ENCODE measurements around the gene ILDR2.

Gene ILDR2

GRCh38 chr1:166920561-166921475, 54.5 kb downstream of the ILDR2 start:
- peak; percentile 41 for DNase-seq

DNA sequence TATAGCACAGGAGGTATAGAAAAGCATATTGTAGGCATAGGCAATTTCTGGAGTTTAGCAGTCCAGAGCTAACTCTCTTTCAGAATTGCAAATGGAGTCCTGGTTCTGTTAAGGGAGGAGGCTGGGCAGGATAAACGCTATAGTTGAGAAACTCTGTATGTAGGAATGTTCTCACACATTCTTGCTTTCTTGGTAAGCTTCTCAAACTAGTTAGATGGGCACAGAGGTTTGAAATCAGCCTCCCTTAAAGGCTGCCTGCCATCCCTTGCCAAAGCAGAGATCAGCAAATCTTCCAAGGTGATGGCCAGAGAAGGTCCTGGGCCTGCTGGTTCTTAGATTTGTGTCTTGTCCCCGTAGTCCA, 56.4 kb downstream of the ILDR2 start:
- DNase-seq = no peak

- no peak for DNase-seq
Observed at GRCh38 chr1:166918088-166918955, 57.0 kb downstream of the ILDR2 start.

- no peak for DNase-seq
Observed at GRCh38 chr1:166915941-166916340, 59.4 kb downstream of the ILDR2 start.

- DNase-seq = no peak
Observed at GRCh38 chr1:166915042-166915441, 60.3 kb downstream of the ILDR2 start.

GRCh38 chr1:166914111-166914510, 61.2 kb downstream of the ILDR2 start:
- DNase-seq = no peak

GRCh38 chr1:166911624-166912023, 63.7 kb downstream of the ILDR2 start:
- no peak for DNase-seq

DNA sequence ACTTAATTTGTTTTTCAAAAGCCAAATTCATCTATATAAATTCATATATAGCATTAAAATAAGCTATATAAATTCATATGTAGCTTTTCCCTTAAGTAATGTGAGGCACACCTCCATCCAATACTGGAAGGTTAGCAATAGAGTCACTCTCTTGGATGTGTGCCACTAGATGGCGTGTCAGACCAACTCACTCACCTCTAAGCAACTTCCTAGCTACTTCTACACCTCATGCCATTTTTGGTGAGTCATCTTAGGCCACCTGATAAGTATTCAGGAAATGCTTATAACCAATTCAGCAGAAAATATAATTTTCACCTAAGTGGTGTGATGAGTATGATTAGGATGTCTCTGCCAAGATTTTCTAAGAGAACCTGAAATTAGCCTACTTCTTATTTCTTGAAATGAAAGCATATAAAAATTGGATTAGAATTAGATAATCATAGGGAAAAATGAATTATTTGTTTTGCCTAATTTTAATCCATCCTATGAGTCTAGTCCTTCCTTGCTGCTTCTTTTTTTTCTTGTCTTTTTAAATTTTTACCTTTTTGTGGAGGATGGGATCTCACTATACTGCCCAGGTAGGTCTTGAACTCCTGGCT, 64.8 kb downstream of the ILDR2 start:
- DNase-seq = peak; percentile 92

- DNase-seq = no peak
Observed at GRCh38 chr1:166908942-166909341, 66.4 kb downstream of the ILDR2 start.

DNA sequence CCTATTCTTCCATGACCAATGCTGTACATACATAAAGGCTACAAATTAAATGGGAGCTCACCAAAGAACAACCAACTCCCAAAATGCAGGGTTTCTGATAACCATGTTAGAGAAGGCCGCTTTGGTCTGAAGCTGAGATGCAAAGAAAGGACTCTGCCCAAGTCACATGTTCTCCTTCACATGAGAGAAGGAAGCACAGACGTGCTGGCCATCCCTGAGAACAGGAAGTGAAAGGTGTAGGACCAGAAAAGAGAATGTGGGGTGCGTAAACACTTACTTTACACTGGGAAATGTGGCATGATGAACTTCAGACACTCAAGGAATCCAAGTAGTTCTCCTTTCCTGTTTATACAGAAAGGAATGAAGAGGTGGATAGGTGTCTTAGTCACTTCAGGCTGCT, 67.6 kb downstream of the ILDR2 start:
- DNase-seq = no peak

DNA sequence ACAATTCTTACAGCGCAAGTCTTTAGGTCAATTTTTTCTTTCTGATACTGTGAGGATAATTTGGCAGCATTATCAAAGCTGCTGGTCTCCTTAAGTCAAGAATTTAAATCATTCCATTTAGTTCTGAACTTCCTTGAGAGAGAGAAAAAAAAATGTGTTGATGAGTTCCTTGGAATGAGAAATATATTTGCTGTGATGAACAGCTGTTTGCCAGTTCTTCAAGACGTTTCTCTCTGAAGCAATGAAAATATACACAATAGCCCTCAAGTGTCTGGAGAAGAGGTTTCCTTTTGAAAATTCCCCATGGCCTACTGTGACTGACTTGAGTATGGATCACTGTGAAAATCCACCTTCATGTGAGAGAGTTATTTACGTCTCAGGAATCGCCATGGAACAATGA, 68.3 kb downstream of the ILDR2 start:
- no peak for DNase-seq

DNA sequence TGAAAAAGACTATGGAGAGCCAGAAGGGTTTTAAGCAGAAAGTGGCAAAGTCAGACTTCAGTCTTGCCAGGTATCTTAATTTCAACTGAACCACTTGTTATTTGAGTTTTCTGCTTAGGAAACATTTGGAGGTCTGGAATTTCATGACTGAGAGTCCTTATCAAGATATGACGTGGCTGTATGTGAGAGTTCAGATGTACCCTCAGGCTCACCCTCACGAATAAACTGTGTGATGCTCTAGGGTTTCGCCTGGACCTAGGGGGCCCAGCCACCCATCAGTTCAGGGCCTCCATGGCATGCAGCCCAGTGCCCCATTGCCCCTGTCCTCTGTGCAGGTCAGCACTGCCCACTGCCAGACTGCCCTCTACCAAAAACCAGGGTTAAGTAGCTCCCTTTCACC, 68.7 kb downstream of the ILDR2 start:
- no peak for DNase-seq

- no peak for DNase-seq
Observed at GRCh38 chr1:166905900-166906299, 69.4 kb downstream of the ILDR2 start.

DNA sequence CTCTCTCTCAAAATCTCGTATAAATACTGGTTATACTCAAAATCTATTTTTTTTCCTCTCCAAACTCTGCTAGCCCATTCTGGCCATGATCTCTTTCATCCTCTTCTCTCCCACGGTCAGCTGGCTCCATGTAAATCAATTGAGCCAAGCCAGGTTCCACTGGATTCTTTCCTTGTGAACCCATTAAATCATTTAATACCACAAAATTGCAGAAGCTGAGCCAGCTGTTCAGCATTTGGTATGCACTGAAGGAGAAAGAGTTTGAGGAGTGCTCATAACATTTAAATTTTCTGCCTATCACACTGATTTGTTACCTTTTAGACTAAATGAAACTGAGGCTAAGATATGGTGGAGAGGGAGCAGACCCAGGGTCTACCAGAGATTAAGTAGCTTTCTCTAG, 70.2 kb downstream of the ILDR2 start:
- DNase-seq = no peak

GRCh38 chr1:166903232-166903631, 72.1 kb downstream of the ILDR2 start:
- peak; percentile 41 for DNase-seq

DNA sequence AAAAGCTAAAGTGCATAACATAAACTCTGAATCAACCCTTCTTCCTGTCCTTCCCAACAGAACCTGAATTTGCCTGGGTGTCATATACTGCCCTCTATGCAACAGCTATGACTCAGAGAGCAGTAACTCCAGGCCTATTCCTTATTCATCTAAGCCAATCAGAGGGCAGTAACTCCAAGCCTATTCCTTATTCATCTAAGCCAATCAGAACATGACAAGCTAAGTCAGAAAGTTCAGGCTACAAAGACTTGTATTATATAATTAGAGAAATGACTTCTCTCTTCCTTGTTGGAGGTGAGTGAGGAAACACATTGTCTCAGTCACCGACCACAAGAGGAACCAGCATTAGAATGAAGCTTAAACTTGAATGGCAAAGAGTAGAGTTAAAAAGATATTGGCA, 73.1 kb downstream of the ILDR2 start:
- peak; percentile 70 for DNase-seq

DNA sequence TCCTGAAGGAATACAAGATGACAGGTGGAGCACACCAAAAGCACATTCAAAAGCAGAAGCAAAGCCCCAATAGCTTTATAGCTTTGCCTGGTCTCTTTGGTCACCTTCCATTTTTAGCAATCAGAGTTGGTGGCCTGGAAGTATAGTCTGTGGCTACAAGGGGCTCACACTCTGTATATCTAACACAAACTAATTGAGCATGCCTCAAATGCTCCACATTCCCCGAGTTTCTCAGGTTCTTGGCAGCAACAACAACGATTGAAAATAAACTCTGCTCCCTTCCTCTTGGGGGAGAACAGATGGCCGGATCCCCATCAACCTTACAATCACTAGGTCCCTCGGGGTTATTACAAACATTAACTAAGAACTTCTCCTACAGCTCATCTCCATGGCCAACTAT, 74.4 kb downstream of the ILDR2 start:
- DNase-seq = no peak

DNA sequence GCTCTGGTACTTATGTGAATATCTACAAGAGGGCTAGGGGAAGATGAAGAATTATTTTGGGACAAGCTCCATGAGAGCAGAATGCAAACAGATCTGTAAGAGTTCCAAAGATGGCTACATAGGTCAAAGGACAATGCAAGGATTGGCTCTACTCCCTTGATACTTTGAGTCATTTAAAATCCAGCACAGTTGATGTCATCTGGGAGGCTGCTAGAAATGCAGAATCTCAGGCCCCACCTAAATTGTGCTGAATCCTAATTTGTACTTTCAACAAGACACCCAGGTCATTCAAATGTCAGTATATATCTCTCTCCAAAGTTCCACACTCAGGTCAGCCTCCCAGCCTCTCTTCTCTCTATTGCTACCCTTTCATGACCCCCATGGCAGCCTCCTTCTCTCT, 75.6 kb downstream of the ILDR2 start:
- no peak for DNase-seq

DNA sequence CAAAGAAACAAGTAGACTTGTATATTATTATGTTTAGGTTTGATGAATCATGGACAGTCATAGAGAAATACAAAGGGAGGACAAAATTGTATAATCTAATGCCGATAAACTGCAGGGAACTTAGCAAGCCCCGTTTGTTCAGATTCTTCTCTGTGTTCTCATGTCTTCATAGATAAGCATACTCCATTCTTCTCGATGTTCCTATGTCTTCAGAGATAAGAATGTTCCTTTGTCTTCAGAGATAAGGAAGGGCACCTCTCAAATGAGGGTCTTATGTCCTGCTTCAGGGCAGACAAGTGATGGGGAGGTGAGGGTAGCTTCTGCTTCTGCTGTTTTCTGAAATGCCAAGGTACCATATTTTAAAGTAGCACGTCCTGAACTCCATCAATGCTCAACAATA, 79.6 kb downstream of the ILDR2 start:
- no peak for DNase-seq

GRCh38 chr1:166889776-166890175, 85.6 kb downstream of the ILDR2 start:
- no peak for DNase-seq

GRCh38 chr1:166888373-166889111, 86.8 kb downstream of the ILDR2 start:
- no peak for DNase-seq

DNA sequence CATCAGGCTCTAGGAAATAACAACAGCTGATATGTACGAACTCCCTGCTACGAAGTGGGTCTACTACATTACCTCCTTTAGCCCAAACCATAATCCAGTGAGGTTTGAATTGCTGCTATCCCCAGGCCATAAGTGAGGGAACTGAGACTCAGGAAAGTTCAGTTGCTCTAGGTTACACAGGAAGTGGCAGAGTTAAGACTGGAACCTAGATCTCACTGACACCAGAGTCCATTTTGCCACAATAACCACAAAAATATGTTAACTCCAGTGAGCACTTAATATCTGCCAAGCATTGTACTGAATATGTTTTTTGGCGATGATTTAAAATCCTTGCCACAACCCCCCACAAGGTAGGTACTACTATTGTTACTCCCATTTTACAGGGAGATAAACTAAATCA, 90.4 kb downstream of the ILDR2 start:
- DNase-seq = peak; percentile 52

All from hematopoietic multipotent progenitor cell treated with erythropoietin and hydrocortisone succinate and interleukin-3 and kit ligand, for 4 days (in vitro differentiated cells).